ENCODE measurements around the gene LIMK2. TPM values are rescaled to one million over a fixed set of nuclear protein-coding genes. Genes with fewer than 3 reads are reported as not detected.

LIMK2 gene
- total RNA-seq, 1 experiment from 2014 or later, result 27.9 TPM

- Histone ChIP-seq H3K27me3 (replicated peaks; ENCODE audit: insufficient read depth, low read depth, low read length, poor library complexity) (no peaks in the 10 kb centered on the region), H3K4me1 (ENCODE audit: insufficient read depth, low read length, poor library complexity, severe bottlenecking) (peaks cover 3% of the 10 kb centered on the region), H3K27ac (ENCODE audit: low read depth, low read length, poor library complexity, severe bottlenecking) (no peak overlapping the region), H3K9me3 (ENCODE audit: low read depth, low read length, poor library complexity, severe bottlenecking) (no peaks in the 10 kb centered on the region), H3K36me3 (ENCODE audit: insufficient read depth, low read length, poor library complexity, severe bottlenecking) (peaks cover 3% of the 10 kb centered on the region), H3K4me3 (ENCODE audit: low read depth, low read length, poor library complexity, severe bottlenecking) (no peak overlapping the region)
- TF ChIP-seq EZH2 (IDR thresholded peaks at IDR 0.05; ENCODE audit: borderline replicate concordance, low read depth, low read length, poor library complexity, severe bottlenecking), result no peak
- TF ChIP-seq CTCF (conservative IDR thresholded peaks at IDR 0.05; ENCODE audit: low read depth, low read length), result no peak
- no peak for DNase-seq (ENCODE audit: low spot score)
- ChIA-PET CTCF (no interaction called here), POLR2A (ENCODE audit: low non-redundant PET) (no interaction called here)
- intact Hi-C loops (cut with micrococcal nuclease; ENCODE audit: unreplicated experiment), result no loop called here
- BruUV-seq (replicated peaks), result no TSS peak
These were observed 38.5 kb upstream of the LIMK2 start for GRCh38 chr22:31173386-31174145.

GRCh38 chr22:31176923-31177322, 35.2 kb upstream of the LIMK2 start:
- no peak for TF ChIP-seq EZH2 (IDR thresholded peaks at IDR 0.05; ENCODE audit: borderline replicate concordance, low read depth, low read length, poor library complexity, severe bottlenecking)
- TF ChIP-seq CTCF (conservative IDR thresholded peaks at IDR 0.05; ENCODE audit: low read depth, low read length), result no peak
- no TSS peak for BruUV-seq (replicated peaks)
- POLR2A ChIA-PET (ENCODE audit: low non-redundant PET), result no interaction called here
- no peak for DNase-seq (ENCODE audit: low spot score)
- CTCF ChIA-PET, result no interaction called here
- peak overlapping the region; percentile 14 for H3K27ac ChIP-seq (ENCODE audit: low read depth, low read length, poor library complexity, severe bottlenecking)
- H3K4me3 ChIP-seq (ENCODE audit: low read depth, low read length, poor library complexity, severe bottlenecking), result no peak overlapping the region
- intact Hi-C loops (cut with micrococcal nuclease; ENCODE audit: unreplicated experiment), result no loop called here
- H3K36me3 ChIP-seq (ENCODE audit: insufficient read depth, low read length, poor library complexity, severe bottlenecking), result no peaks in the 10 kb centered on the region
- H3K4me1 ChIP-seq (ENCODE audit: insufficient read depth, low read length, poor library complexity, severe bottlenecking), result peaks cover 8% of the 10 kb centered on the region
- H3K9me3 ChIP-seq (ENCODE audit: low read depth, low read length, poor library complexity, severe bottlenecking), result no peaks in the 10 kb centered on the region
- no peaks in the 10 kb centered on the region for H3K27me3 ChIP-seq (replicated peaks; ENCODE audit: insufficient read depth, low read depth, low read length, poor library complexity)

GRCh38 chr22:31177420-31178162, 34.5 kb upstream of the LIMK2 start:
- H3K9me3 ChIP-seq (ENCODE audit: low read depth, low read length, poor library complexity, severe bottlenecking), result no peaks in the 10 kb centered on the region
- H3K4me3 ChIP-seq (ENCODE audit: low read depth, low read length, poor library complexity, severe bottlenecking), result no peak overlapping the region
- intact Hi-C loops (cut with micrococcal nuclease; ENCODE audit: unreplicated experiment), result no loop called here
- H3K4me1 ChIP-seq (ENCODE audit: insufficient read depth, low read length, poor library complexity, severe bottlenecking), result peaks cover 8% of the 10 kb centered on the region
- ChIA-PET POLR2A (ENCODE audit: low non-redundant PET) (no interaction called here), CTCF (no interaction called here)
- no peaks in the 10 kb centered on the region for H3K36me3 ChIP-seq (ENCODE audit: insufficient read depth, low read length, poor library complexity, severe bottlenecking)
- H3K27ac ChIP-seq (ENCODE audit: low read depth, low read length, poor library complexity, severe bottlenecking), result peak overlapping the region; percentile 14
- BruUV-seq (replicated peaks), result no TSS peak
- TF ChIP-seq EZH2 (IDR thresholded peaks at IDR 0.05; ENCODE audit: borderline replicate concordance, low read depth, low read length, poor library complexity, severe bottlenecking) (no peak), CTCF (conservative IDR thresholded peaks at IDR 0.05; ENCODE audit: low read depth, low read length) (no peak)
- H3K27me3 ChIP-seq (replicated peaks; ENCODE audit: insufficient read depth, low read depth, low read length, poor library complexity), result no peaks in the 10 kb centered on the region
- DNase-seq (ENCODE audit: low spot score), result no peak
